ENCODE data around the gene WWOX.

The WWOX gene

GRCh38 chr16:78147911-78148401 lies 48.5 kb downstream of the WWOX start:
- DNase-seq: peak; percentile 7

- DNase-seq: no peak
Measured at GRCh38 chr16:78150233-78150632, 50.8 kb downstream of the WWOX start.

GRCh38 chr16:78154729-78155461 lies 55.4 kb downstream of the WWOX start:
- no peak for DNase-seq

- DNase-seq: no peak
Measured at GRCh38 chr16:78155791-78156345, 56.4 kb downstream of the WWOX start.

GRCh38 chr16:78161023-78161729 lies 61.7 kb downstream of the WWOX start:
- no peak for DNase-seq

- DNase-seq: no peak
Measured at GRCh38 chr16:78163772-78164670, 64.6 kb downstream of the WWOX start.

- no peak for DNase-seq
Measured at GRCh38 chr16:78170494-78170933, 71.1 kb downstream of the WWOX start.

- no peak for DNase-seq
Measured at GRCh38 chr16:78175287-78175686, 75.8 kb downstream of the WWOX start.

GRCh38 chr16:78176435-78176834 lies 77.0 kb downstream of the WWOX start:
- peak; percentile 18 for DNase-seq

GRCh38 chr16:78177218-78177617 lies 77.8 kb downstream of the WWOX start:
- DNase-seq: no peak

GRCh38 chr16:78177987-78178386 lies 78.5 kb downstream of the WWOX start:
- peak; percentile 77 for DNase-seq

GRCh38 chr16:78179666-78180065 lies 80.2 kb downstream of the WWOX start:
- peak; percentile 61 for DNase-seq

GRCh38 chr16:78180349-78180748 lies 80.9 kb downstream of the WWOX start:
- no peak for DNase-seq

GRCh38 chr16:78183437-78184237 lies 84.2 kb downstream of the WWOX start:
- DNase-seq: peak; percentile 82

GRCh38 chr16:78184238-78185183 lies 85.1 kb downstream of the WWOX start:
- DNase-seq: peak; percentile 90

GRCh38 chr16:78189121-78189520 lies 89.7 kb downstream of the WWOX start:
- no peak for DNase-seq

GRCh38 chr16:78192734-78193488 lies 93.5 kb downstream of the WWOX start:
- no peak for DNase-seq

GRCh38 chr16:78194948-78195347 lies 95.5 kb downstream of the WWOX start:
- peak; percentile 74 for DNase-seq

GRCh38 chr16:78195797-78196196 lies 96.3 kb downstream of the WWOX start:
- peak; percentile 34 for DNase-seq

GRCh38 chr16:78196502-78196901 lies 97.0 kb downstream of the WWOX start:
- peak; percentile 94 for DNase-seq

Data from NCI-H69 (cell line).